IPS-11a (cell line): ENCODE results near the gene ADAR.
A peak's percentile ranks its signal among the peaks of the same experiment; 100 is the strongest.

Experiments used
- H3K4me3 ChIP-seq: one replicate; pipeline ENCODE4 v1.5.1; 2013; ENCODE audit warnings: low read depth, low read length, control low read depth

Gene ADAR

DNA sequence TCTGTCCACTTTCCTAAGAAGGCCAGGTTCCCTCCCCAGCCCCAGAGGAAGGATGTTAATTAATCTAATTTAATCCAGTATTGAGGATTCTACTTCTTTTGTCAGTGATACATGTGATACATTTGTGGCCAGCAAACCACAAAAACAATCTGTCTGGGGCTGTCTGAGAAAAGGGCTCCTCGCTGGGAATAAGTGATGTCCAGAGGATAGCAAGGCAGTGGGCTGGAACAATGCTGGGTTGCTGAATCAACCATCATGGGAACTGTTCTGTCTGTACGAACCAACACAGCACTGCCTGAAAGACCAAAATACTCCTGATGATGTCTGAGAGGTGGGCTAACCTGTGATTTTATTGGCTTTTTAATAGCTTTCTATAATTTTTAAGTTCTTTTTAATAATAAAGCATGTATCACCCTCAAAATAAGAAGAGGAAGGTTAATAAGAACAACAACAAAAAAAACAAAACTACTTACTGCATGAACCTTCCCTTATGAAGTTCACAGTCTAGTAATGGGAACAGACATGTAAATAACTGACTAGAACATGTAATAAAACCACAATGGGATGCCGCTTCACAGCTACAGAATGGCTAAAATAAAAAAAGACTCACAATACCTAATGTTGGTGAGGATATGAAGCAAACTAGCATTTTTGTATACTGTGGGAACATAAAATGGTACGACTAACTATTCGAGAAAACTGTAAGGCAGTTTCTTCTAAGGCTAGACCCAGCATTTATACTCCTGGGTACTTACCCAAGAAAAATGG is 11.4 kb upstream of the ADAR start:
- no peak overlapping the region for H3K4me3 ChIP-seq

DNA sequence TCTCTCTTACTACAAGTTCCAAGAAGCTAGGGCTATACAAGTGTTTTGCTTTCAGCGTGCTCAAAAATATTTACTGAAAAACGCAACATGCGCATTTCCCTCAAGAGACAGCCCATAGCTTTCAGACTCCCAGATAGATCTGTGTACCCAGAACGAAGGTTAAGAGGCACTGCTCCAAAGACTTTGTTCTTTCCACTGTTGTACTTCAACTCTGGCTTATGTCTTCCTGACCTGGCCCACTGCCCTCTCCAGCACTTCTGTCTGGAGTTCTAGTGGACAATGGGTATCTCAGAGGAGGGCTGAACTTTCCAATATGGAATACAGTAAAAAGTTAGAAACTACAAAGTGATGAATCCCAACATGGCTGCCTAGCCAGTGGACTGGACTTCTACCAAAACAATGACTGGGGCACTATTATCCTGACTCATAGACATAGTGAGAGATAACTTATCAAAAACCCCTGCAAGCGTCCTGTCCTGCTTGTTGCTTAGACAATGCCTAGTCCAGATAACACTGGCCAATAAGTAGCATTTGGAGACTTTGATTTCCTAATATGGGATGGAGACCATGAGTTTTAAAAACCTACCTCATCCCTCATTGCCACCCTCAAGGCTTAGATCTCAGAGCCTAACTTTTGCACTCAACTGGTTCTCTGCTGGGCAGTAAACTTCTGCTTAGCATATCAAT is 8.8 kb upstream of the ADAR start:
- H3K4me3 ChIP-seq, result no peak overlapping the region

DNA sequence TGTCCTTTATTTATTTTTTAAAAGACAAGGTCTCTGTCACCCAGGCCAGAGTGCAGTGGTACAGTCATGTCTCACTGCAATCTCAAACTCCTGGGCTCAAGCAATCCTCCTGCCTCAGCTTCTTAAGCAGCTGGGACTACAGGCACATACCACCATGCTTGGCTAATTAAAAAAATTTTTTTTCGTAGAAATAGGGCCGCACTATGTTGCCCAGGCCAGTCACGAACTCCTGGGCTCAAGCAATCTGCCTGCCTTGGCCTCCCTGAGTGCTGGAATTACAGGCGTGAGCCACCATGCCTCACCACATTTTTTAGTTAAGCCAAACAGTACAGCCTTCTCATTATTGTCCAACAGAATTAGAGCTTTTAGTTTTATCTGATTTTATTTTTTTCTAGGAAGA is 7.4 kb upstream of the ADAR start:
- H3K4me3 ChIP-seq, result no peak overlapping the region

DNA sequence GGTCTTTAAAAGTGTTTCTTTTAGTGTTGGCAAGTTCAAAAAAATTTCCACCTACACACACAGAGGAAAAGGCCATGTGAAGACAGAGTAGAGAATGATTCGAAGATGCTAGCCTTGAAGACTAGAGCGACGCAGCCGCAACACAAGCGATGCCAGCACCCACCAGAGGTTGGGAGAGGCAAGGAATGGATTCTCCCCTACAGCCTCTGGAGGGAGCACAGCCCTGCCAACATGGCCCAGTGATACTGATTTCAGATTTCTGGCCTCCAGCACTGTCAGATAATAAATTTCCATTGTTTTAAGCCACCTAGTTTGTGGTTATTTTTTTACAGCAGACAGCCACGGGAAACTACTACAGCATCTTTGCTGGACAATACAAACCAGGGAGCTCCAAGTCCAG is 6.9 kb upstream of the ADAR start:
- H3K4me3 ChIP-seq, result no peak overlapping the region

DNA sequence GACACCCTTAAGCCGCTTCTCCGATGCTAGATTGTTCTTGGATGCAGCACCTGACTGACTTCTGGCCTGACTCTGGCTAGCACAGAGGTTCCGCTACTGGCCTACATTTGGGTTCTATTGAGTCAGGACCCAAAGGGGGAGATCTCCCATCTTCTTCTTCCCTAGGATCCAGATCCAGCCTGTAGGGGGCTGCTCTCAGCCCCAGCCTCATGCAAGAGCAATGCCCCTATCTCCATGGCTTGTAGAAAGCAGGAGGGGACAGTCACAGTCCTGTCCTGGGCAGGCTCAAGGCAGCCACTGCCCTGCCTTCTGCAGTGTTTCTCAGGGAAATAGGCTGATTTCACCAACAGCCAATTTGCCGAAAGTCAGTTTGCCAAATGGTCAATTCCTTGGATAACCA is 6.3 kb upstream of the ADAR start:
- no peak overlapping the region for H3K4me3 ChIP-seq

DNA sequence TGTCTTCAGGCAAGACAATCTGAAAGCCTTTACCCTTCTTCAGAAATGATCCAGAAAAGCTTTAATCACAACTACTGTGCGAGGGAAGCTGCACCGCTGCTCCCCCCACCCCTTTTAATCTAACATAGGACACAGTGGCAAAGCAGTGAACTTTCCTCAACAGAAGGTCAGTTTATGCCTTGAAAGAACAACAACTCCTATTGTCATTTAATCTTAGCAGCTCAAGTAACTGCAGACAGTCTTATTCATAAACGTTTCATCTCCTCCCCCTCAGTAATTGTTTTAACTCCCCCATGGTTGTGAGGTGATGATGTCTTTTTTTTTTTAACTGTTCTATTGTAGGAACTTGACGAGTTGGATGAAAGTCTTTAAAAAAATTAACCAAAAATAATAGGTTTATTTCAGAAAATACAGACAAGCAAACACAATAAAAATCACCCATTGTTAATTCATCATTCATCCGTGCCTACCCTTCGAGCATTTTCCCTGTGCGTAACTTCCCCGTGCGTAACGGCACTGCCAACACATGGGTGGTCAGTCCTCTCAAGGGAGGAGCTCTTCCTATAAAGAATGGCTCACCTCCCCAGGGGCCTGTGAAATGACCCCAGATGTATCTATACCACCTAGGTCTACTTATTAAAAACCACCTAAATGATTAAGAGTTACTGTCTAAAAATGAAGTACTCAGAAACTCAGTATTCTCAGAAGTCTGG is 3.3 kb upstream of the ADAR start:
- no peak overlapping the region for H3K4me3 ChIP-seq

DNA sequence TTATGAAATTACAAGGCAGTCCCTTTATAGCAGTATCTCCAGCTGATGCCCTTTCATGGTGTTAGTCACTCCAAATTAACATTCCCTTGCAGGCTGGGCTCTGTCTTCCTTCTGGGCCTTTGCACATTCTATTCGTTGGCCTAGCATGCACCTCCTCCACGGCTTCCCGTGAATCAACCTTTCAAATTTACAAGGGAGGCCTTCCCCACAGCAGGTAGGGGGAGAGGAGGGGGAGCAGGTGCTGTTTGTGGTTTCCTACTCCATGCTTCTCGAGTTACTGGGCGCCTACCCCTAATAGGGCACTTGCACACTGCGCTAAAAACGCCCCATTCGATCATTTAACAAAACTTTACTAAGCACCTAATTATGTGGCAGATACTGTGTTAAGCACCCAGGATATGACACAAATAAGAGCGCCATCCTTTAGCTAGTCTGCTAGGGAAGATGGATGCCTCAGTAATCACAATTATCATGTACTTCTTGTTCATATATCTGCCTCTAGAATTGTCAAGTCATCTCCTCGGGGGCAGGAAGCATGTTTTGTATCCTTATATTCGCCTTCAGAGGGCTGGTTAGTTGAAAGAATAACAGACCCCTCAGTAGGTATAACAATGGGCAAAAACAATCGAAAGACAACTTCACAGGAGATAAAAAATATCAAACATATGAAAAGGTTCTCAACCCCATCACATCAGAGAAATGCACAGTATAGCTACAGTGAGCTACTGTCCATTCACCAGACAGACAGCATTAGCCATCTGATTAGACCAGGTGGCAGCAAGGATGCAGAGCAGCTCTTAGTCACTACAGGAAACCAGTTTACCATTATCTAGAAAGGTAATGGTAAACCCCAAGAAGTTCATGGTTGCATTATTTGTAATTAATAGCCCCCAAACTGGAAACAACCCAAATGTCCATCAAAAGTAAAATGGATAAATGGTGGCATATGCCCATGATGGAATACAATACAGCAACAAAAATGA is 1.7 kb upstream of the ADAR start:
- H3K4me3 ChIP-seq, result no peak overlapping the region

DNA sequence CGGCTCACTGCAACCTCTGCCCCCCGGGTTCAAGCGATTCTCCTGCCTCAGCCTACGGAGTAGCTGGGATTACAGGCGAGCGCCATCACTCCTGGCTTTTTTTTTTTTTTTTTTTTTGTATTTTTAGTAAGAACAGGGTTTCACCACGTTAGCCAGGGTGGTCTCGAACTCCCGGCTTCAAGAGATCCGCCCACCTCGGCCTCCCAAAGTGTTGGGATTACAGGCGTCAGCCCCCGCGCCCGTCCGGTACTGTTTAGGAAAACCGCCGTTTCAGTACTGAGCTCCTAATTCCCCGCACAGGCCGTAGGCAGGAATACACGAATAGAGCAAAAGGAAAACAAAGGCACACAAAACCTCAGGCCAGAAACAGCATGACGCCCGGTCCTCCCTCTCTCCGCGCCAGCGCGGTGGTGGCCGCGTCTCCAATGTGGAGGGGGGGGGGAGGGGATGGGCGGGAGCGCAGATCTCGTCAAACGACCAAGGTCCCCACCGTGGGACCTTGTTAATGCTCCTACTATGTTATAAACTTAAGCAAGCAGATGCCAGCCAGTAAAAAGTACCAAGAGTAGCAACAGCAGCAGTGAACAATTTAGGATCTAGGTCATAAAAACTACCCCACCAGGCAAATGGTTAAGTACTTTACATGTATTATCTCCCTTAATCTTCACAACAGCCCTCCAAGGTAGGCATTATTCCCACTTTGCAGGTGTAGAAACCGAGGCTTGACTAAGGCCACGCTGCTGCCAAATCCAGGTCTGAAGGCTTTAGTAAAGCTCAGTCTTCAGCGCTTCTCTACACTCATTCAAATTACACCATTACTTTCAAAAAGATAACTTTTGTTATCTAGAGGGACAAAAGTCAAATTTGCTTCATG is 648 bp upstream of the ADAR start:
- peak overlapping the region; percentile 96 for H3K4me3 ChIP-seq

DNA sequence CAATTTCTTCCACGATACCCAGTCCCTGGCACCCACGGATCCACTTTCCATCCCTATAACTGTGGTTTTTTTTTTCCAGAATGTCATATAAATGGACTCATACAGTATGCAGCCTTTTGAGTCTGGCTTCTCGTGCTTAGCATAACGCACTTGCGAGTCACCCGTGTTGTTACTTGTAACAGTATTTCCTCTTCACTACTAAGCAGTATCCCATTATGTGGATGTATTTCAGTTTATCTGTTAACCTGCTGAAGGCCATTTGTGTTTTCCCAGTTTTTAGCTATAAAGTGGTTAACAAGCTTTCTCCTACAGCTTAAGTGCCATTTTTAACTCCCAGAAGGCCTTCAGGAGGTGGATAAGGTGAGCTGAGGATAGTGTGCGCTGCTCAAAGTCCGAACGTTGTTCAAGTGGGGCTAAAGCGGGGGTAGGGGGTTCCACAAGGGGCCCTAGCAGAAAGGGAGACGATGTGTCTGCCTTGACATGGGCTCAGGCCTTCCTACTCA is 829 bp downstream of the ADAR start:
- peak overlapping the region; percentile 96 for H3K4me3 ChIP-seq

DNA sequence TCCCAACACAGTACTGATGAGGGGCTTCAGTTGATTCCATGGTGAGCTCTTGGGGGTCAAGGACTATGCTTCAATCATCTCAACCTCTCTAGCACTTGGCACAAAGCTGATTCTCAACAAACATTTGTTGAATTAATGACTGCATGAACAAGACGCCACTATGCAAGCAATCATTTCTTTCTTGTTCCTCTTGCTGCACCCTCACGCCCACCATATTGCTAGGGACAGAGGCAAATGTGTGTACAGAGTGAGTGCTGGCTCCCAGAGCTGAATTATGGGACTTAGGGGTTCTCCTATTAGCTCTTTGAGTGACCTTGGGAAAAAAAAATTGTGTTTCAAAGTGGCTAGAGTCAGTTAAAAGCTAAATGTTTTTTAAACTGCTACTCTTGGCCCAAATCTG is 2.5 kb downstream of the ADAR start:
- H3K4me3 ChIP-seq, result no peak overlapping the region

DNA sequence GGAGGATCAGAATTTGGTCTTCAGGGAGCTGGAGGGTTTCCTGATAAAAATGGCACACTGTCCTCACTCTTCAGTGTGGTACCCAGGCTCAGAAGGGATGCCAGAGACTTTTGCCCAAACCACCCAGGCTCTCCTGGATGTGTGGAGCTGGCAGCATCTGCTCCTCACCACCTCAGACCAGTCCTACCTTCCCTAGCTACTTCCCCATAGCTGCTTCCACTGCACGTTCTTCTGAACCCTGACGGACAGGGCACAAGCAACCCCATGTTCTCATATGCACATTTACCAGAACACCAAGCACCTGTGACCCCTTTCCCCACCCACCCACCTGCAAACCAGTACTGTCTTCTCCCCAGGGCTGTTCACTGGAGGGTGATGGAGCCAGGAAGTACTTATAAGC is 4.7 kb downstream of the ADAR start:
- H3K4me3 ChIP-seq, result no peak overlapping the region

DNA sequence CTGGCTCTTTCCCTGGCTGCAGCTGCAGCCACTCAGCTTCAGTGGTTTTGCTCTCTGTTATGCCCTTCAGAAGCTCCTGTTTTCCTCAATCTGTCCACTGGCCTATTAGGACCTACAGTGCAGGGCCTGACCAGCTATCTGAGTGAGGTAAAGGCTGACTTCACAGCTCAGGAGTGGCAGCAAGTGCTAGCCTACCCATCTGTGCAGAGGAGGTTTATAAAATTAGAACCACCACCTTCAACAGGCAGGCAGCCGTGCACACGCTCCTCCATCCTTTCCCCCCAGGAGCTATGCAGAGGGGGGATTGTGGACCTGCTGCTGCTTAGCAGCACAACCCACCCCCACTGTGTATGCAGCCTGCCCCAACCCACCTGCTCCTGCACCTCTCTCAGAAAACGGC is 8.3 kb downstream of the ADAR start:
- no peak overlapping the region for H3K4me3 ChIP-seq

DNA sequence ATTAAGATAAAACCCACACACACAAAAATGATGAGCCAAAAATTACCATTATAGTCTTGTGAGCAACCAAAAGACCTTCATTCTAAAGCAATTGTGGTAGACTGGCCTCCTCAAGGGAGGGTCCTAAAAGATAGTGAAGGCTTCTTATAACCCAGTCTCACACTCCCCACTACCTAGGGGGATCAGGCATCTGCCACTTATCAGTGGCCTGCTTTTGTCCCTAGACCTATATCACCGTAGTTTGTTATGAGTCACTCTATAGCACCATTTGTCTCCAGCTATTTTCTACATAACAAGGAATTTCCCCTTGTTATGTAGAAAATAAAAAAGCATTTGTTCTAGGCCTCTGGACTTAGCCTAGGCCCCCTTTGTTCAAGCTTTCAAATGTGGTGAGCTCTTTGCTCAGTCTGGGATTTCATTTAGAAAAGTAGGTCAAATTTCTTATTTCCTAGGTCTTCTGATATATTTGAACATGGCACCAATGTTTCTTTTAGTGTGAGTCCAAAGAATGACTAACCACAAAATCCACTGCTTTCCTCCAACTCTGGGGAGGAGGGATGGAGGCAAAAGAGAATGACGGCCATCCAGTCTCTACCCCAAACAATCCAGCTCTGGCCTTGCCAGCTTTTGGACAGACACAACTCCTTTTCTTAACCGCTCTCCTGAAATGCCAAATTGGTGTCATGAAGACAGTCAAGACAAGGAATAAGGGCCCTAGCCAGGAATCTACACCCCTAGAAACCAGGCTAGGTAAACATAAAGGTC is 8.9 kb downstream of the ADAR start:
- H3K4me3 ChIP-seq, result no peak overlapping the region

DNA sequence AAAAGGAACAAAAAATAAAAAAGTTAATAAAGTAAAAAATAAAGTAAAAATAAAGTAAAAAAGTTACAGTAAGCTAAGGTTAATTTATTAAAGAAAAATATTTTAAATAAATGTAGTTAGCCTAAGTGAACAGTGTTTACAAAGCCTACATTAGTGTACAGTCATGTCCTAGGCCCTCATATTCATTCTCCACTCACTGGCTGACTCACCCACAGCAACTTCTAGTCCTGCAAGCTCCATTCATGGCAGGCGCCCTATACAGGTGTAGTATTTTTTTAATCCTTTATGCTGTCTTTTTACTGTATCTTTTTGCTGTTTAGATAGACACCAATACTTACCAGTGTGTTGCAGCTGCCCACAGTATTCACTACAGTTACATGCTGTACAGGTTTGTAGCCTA is 12.4 kb downstream of the ADAR start:
- H3K4me3 ChIP-seq, result no peak overlapping the region

DNA sequence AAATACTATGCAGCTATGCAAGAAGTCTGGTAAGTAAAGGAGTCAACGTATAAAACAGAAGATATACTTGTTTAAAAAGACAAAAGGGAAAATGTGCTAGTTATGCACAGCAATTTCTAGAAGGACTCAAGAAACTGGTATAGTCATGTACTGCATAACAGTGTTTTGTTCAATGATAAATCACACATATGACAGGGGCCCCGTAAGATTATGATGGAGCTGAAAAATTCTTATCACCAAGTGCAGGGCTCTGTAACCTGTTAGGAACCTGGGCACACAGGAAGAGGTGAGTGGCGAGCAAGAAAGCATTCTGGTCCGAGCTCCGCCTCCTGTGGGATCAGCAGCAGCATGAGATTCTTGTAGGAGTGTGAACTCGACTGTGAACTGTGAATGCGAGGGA is 13.2 kb downstream of the ADAR start:
- H3K4me3 ChIP-seq, result no peak overlapping the region

DNA sequence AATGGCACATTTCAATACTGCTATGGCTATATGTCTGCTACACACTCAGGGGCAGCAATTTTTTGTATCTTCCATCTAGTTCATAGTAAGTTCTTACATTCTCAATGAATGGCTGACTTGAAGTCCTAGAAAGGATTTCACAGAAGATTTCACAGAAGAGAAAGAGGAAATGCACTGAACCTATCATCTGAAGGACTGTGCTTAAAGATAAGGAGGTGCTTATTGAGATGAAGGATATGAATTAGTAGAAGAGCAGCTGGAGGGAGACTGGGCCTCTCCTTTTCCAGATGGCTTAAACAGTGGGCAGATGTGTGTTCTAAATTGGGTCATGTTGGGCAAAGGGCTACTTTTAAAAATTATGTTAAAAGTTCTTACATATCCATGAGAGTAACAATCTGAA is 14.6 kb downstream of the ADAR start:
- no peak overlapping the region for H3K4me3 ChIP-seq

DNA sequence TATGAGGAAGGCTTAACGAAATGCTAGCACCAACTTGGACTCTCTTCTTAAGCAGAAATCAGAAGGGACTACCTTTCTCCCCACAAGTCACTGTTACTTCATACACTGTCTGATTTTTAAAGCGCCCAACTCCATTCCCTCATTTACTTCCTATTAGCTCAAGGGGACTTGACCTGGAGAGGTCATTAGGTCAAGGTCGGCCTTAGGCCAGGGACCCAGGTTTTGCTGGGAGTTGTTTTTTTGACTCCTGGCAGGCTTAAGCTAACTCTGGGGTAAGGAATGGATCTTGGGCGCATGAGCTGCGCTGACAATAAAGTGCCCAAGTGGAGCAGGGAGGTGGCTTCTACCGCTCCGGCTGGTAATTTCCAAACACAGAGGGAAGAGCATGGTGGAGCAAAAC is 16.8 kb downstream of the ADAR start:
- no peak overlapping the region for H3K4me3 ChIP-seq

DNA sequence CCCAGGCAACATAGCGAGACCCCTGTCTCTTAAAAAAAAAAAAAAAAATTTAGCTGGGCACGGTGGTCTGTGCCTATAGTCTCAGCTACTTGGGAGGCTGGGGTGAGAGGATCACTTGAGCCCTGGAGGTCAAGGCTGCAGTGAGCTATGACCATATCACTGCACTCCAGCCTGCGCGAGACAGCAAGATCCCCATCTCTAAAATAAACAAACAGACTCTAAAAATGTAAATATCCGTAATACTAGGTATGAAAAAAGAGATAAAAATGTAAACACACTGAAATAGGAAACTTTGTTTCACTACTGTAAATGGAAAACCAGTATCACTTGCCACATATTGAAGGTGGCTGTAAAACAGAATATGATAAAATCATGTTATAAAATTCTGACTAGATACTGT is 17.2 kb downstream of the ADAR start:
- H3K4me3 ChIP-seq, result no peak overlapping the region

DNA sequence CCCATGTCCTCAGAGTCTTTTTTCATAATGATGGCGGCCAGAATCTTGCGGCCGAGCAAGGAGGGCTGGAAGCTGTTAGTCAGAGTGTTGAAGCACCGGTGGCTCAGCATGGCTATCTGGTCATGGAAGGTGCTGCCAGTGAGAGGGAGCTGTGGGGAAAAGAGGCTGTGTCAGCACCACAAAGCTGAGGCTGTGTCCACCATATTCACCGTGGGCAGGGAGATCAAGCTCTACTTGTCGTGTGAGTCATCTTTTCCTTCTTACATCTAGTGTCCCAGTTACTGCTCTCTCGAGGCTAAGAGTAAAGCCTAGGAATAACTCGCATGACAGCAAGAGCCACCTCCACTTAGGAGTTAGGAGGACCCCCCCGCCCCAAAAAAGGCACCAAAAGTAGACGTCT is 18.2 kb downstream of the ADAR start:
- H3K4me3 ChIP-seq, result no peak overlapping the region
